Esophagus squamous epithelium (tissue), 4 donors: ENCODE measurements around the gene CPE.

Experiments
- POLR2A ChIP-seq, 4 donors: fragments of 450-650 bp; IDR thresholded peaks; one replicate each; pipeline ENCODE4 v1.6.1; 2017; ENCODE audit warnings: antibody characterized with exemption in 4 of 4, mild to moderate bottlenecking in 4 of 4, moderate library complexity in 3 of 4
- TF ChIP-seq, protein P1 (sequence below), 6 experiments: fragments of 450-650 bp in 4 of 6; fragments of 200-600 bp in 2 of 6; sonication (generic) in 2 of 6; IDR thresholded peaks; one replicate each; pipeline ENCODE4 v1.5.1; 2016 to 2019; ENCODE audit warnings: antibody characterized with exemption in 6 of 6, mild to moderate bottlenecking in 4 of 6, moderate library complexity in 4 of 6

DNA sequence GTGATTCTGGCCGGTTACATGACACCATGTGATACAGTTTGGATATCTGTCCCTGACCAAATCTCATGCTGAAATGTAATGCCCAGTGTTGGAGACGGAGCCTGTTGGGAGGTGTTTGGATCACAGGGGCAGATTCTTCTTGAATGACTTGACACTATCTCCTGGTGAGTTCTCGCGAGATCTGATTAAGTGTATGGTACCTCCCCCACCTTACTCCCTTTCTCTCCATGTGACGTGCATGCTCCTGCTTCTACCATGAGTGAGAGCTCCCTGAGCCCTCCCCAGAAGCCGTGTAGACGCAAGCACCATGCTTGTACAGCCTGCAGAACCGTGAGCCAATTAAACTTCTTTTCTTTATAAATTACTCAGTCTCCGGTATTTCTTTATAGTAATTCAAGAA lies 23.6 kb downstream of the CPE start:
- TF ChIP-seq, protein P1, sequence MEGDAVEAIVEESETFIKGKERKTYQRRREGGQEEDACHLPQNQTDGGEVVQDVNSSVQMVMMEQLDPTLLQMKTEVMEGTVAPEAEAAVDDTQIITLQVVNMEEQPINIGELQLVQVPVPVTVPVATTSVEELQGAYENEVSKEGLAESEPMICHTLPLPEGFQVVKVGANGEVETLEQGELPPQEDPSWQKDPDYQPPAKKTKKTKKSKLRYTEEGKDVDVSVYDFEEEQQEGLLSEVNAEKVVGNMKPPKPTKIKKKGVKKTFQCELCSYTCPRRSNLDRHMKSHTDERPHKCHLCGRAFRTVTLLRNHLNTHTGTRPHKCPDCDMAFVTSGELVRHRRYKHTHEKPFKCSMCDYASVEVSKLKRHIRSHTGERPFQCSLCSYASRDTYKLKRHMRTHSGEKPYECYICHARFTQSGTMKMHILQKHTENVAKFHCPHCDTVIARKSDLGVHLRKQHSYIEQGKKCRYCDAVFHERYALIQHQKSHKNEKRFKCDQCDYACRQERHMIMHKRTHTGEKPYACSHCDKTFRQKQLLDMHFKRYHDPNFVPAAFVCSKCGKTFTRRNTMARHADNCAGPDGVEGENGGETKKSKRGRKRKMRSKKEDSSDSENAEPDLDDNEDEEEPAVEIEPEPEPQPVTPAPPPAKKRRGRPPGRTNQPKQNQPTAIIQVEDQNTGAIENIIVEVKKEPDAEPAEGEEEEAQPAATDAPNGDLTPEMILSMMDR (IDR thresholded peaks at IDR 0.05) = no peak
- TF ChIP-seq POLR2A (IDR thresholded peaks at IDR 0.05) = no peak
